ENCODE data around the gene FAM72C. TPM values are rescaled to one million over a fixed set of nuclear protein-coding genes. Genes with fewer than 3 reads are reported as not detected.
"Not testable (repeated sequence)": the region's sequence is repeated elsewhere in the genome, so short reads cannot be mapped to it uniquely, and the experiment has no call there.

FAM72C gene
- total and polyA plus RNA-seq, 2 of the 8 experiments (the other 6 are each of a cell fraction or from before 2014, with no cell fraction given), result 1.9 to 6.3 TPM

DNA sequence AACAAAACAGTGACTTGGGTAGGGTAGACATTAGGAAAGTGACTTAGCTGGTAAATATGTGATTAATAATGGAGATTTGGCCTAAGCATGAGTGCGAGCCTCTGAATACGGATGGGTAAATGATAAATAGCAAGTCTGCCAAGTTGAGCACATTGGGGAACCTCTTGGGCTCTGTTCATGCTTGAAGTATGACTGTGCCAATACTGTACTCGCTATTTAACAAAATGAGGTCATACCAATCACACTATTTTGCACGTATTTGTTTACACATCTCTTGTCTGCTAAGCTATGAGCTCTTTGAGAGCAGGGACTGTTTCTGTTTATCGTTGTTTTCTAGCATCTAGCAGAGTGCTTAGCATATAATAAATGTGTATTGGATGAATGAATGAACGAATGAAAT is 24.2 kb upstream of the FAM72C start:
- H2AK5ac ChIP-seq (ENCODE audit: low read depth, low read length); H2BK12ac ChIP-seq (ENCODE audit: low read depth, low read length); POLR2A ChIA-PET (ENCODE audit: partially characterized antibody): not testable (repeated sequence)

DNA sequence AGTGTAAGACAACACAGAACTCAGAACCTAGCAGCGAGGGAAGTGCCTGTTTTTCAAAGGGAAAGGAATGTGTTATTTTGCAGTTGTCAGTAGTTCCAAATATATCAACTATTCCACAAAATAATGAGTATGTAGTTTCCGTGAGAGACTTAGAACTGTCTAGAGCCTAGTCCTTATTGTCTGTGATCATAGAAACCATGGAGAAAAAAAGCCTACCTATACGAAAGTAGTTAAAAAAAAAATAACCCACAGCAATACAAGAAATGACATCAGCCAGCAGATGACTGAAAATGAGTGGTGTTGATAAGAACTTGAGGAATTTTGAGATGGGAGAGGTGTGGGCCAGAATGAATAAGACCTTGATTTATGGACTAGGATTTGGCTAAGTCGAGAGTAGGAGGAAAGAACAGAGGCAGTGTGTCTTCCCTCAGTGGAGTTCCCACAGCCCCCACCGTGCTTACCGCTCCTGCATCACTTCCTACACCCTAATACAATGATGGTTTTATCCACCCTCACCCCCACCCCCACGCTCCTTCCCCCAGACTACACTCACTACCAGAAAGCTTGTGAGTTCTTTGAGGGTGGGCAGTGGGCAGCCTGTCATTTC is 21.6 kb upstream of the FAM72C start:
- H3K56ac ChIP-seq (replicated peaks; ENCODE audit: insufficient read length, low read depth, low read length); H3K18ac ChIP-seq (ENCODE audit: extremely low read depth, low read length); H3K79me1 ChIP-seq (ENCODE audit: low read depth, low read length); H3K79me2 ChIP-seq (ENCODE audit: control insufficient read depth in 1 of 2, insufficient read depth in 2 of 2, low read length in 2 of 2); DNase-seq (ENCODE audit: low read depth in 1 of 2, low spot score in 2 of 2); H2BK12ac ChIP-seq (ENCODE audit: low read depth, low read length); H4K20me1 ChIP-seq (replicated peaks in 1 of 2; ENCODE audit: control insufficient read depth in 1 of 2, insufficient read depth in 2 of 2, low read length in 2 of 2); H3K4me2 ChIP-seq (ENCODE audit: insufficient read depth in 1 of 2, low read depth in 2 of 2, low read length in 2 of 2); H4K5ac ChIP-seq (ENCODE audit: insufficient read length, low read depth, low read length); H3K23ac ChIP-seq (ENCODE audit: insufficient read length); H3K9ac ChIP-seq (replicated peaks in 1 of 4; ENCODE audit: extremely low read depth in 1 of 4, low read depth in 3 of 4, low read length in 3 of 4); H4K91ac ChIP-seq (replicated peaks; ENCODE audit: insufficient read length, low read length); H2BK5ac ChIP-seq (ENCODE audit: low read depth, low read length); FAIRE-seq; H3K9me3 ChIP-seq (ENCODE audit: insufficient read depth in 2 of 2, low read depth in 1 of 2, low read length in 1 of 2); CTCF ChIA-PET (ENCODE audit: partially characterized antibody); H4K8ac ChIP-seq (ENCODE audit: extremely low read depth, insufficient read depth, low read length); H3K4ac ChIP-seq (replicated peaks; ENCODE audit: insufficient read length, low read depth, low read length); H2BK20ac ChIP-seq (ENCODE audit: low read length); H3K27ac ChIP-seq (ENCODE audit: low read depth, low read length); H3K23me2 ChIP-seq (ENCODE audit: low read depth, low read length); H3K4me1 ChIP-seq (replicated peaks in 1 of 4; ENCODE audit: control insufficient read depth in 3 of 4, insufficient read depth in 4 of 4, low read length in 3 of 4); H2BK15ac ChIP-seq (ENCODE audit: low read length); H3K27me3 ChIP-seq (replicated peaks in 1 of 4; ENCODE audit: control insufficient read depth in 3 of 4, extremely low read depth in 1 of 4, insufficient read depth in 3 of 4, low read length in 3 of 4); POLR2A ChIA-PET (ENCODE audit: partially characterized antibody); H2BK120ac ChIP-seq (replicated peaks; ENCODE audit: low read depth, low read length); H2AFZ ChIP-seq (ENCODE audit: low read length); H3K4me3 ChIP-seq (ENCODE audit: extremely low read depth in 1 of 4, insufficient read depth in 2 of 4, low read depth in 3 of 4, low read length in 4 of 4); H2AK5ac ChIP-seq (ENCODE audit: low read depth, low read length); H3K36me3 ChIP-seq (ENCODE audit: control insufficient read depth in 2 of 4, insufficient read depth in 4 of 4, low read length in 3 of 4); H3K14ac ChIP-seq (ENCODE audit: insufficient read length): not testable (repeated sequence)
- no CpG with 5 or more reads among the region's 7 CpGs for WGBS, 2 experiments (ENCODE audit: extremely low coverage in 1 of 2, insufficient coverage in 1 of 2, insufficient read length in 1 of 2, insufficient replicate concordance in 2 of 2, low coverage in 1 of 2, low lambda C conversion rate in 2 of 2, missing lambda C conversion rate in 1 of 2)

More for the DNA sequence above, 24.2 kb upstream of the FAM72C start:
- H3K56ac ChIP-seq (replicated peaks; ENCODE audit: insufficient read length, low read depth, low read length); H3K27me3 ChIP-seq (replicated peaks in 1 of 4; ENCODE audit: control insufficient read depth in 3 of 4, extremely low read depth in 1 of 4, insufficient read depth in 3 of 4, low read length in 3 of 4); H4K5ac ChIP-seq (ENCODE audit: insufficient read length, low read depth, low read length); DNase-seq (ENCODE audit: low read depth in 1 of 2, low spot score in 2 of 2); H3K4me1 ChIP-seq (replicated peaks in 1 of 4; ENCODE audit: control insufficient read depth in 3 of 4, insufficient read depth in 4 of 4, low read length in 3 of 4); H3K18ac ChIP-seq (ENCODE audit: extremely low read depth, low read length); H4K91ac ChIP-seq (replicated peaks; ENCODE audit: insufficient read length, low read length); H2BK5ac ChIP-seq (ENCODE audit: low read depth, low read length); H3K23me2 ChIP-seq (ENCODE audit: low read depth, low read length); H3K14ac ChIP-seq (ENCODE audit: insufficient read length); H3K36me3 ChIP-seq (ENCODE audit: control insufficient read depth in 2 of 4, insufficient read depth in 4 of 4, low read length in 3 of 4); FAIRE-seq; H3K4me3 ChIP-seq (ENCODE audit: extremely low read depth in 1 of 4, insufficient read depth in 2 of 4, low read depth in 3 of 4, low read length in 4 of 4); H3K23ac ChIP-seq (ENCODE audit: insufficient read length); H3K9ac ChIP-seq (replicated peaks in 1 of 4; ENCODE audit: extremely low read depth in 1 of 4, low read depth in 3 of 4, low read length in 3 of 4); CTCF ChIA-PET (ENCODE audit: partially characterized antibody); H4K20me1 ChIP-seq (replicated peaks in 1 of 2; ENCODE audit: control insufficient read depth in 1 of 2, insufficient read depth in 2 of 2, low read length in 2 of 2); H3K79me2 ChIP-seq (ENCODE audit: control insufficient read depth in 1 of 2, insufficient read depth in 2 of 2, low read length in 2 of 2); H2BK20ac ChIP-seq (ENCODE audit: low read length); H3K4ac ChIP-seq (replicated peaks; ENCODE audit: insufficient read length, low read depth, low read length); H2BK15ac ChIP-seq (ENCODE audit: low read length); H4K8ac ChIP-seq (ENCODE audit: extremely low read depth, insufficient read depth, low read length); H2AFZ ChIP-seq (ENCODE audit: low read length); H3K79me1 ChIP-seq (ENCODE audit: low read depth, low read length); H3K9me3 ChIP-seq (ENCODE audit: insufficient read depth in 2 of 2, low read depth in 1 of 2, low read length in 1 of 2); H3K4me2 ChIP-seq (ENCODE audit: insufficient read depth in 1 of 2, low read depth in 2 of 2, low read length in 2 of 2); H3K27ac ChIP-seq (ENCODE audit: low read depth, low read length); H2BK120ac ChIP-seq (replicated peaks; ENCODE audit: low read depth, low read length): not testable (repeated sequence)
- no CpG with 5 or more reads among the region's 6 CpGs for WGBS, 2 experiments (ENCODE audit: extremely low coverage in 1 of 2, insufficient coverage in 1 of 2, insufficient read length in 1 of 2, insufficient replicate concordance in 2 of 2, low coverage in 1 of 2, low lambda C conversion rate in 2 of 2, missing lambda C conversion rate in 1 of 2)
